ENCODE results near the gene CCR6.
A peak's percentile ranks its signal among the peaks of the same experiment; 100 is the strongest.

The CCR6 gene

DNA sequence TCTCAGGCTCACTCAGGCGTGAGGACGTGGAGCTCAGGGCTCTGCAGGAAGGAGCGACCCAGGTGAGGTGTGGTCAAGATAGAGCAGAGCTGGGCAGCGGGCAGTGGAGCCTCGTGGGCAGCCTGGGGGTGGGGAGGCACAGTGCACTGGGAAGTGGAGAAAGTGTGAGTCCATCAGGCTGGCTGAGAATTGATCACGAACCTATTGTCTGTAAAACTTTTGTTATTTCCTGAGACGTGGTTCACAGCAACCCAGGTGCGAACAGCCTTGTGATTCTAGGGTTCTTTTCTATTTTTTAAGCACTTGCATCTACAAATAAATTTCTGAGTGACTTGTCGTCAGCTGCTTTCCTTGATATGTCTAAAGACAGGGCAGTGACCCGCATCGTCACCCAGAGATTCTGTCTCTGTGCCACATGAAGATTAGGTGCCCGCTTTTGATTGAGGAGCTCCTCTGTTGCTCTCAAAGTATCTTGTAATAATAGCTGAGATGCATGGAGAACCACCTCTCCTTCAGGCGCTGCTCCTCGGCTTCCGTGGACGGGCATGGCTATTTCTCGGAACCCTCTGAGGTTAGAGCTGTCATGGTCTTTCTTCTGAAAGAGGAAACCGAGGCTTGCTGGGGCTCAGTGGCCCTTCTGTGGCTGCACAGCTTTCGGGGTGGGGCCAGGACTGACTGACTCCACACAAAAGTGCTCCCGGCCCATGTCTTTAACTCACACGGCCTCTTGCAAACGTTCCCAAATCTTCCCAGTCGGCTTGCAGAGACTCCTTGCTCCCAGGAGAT is 662 bp upstream of the CCR6 start:
- DNase-seq = no peak

DNA sequence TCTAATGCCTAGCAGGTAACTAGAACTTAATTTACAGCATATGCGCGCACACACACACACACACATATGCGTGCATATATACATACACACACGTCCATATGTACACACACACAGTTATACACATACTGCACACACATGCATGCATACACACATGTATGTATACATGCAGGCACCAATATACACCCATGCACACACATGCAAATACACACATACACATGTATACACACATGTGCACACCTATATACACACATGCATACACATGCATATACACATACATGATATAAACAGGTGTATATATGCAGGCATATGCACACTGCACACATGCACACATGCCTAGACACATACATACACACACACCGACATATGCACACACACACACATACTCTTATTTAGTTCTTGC is 1.9 kb downstream of the CCR6 start:
- no peak for DNase-seq

DNA sequence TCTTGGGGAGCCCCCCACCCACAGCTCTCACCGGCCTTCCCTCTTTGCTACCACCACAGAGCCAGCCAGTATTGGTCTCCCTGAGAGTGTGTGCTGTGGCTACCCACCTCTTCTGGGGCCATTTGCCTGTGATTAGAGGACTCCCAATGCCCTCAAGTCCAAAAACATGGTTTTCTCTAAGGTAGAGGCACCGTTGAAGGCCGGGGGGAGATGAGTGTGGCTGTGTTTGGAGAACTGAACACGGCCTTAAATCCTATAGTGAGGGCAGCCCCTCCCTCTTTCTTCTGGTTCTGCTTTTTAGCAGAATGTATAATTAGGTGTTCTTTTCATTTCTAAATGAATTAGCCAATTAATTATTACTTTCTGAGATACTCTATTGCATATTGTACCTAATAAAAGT is 2.5 kb downstream of the CCR6 start:
- no peak for DNase-seq

DNA sequence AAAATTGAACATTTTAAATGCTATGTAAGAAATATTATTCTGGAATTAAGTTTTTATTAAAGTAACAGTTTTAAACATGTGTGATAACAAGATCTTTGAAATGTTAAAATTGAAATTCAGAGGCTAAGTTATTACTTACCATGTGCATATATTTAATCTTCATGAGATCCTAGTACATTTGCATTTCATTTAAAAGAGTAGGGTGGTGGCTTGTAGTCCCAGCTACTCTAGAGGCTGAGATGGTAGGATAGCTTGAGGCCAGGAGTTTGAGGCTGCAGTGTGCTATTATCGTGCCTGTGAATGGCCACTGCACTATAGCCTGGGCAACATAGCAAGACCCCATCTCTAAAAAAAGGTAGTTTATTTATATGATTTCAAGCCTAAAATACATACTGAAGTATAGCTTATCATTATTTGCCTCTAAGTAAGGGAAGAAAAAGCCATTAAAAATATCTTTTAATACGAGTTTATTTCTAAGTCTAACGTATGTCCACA is 3.0 kb downstream of the CCR6 start:
- DNase-seq = no peak

DNA sequence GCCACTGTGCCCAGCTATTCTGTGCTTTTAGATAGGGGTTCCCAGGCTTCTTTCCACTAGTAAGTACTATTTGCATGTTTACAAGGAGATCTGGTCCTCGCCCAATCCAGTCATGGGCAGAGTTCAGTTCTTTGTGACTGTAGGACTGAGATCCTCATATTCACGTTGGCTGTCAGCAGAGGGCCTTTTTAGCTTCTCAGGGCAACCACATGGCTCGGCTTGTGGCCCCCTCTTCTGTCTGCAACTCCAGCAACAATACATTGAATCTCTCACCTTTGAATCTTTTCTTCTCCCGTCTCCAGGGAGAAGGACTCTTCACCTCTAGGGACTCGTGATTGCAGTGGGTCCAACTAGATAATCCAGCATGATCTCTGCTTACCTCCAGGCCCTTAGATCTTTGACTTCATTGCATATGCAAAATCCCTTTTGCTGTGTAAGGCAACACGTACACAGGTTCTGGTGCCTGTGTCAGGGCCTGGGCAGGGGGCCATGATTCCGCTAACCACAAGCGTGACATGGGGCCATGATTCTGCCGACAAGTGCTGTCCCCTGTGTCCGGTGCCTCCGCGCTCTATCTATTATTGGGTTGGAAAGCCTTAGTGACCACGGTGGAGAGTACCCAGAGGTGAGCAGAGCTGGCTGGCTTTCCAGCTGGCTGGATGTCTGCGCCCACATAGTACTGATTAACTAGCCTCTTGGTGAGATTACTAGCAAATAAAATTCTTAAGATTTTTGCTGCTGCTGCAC is 5.1 kb downstream of the CCR6 start:
- no peak for DNase-seq

- DNase-seq = no peak
Measured at GRCh38 chr6:167129159-167129558, 6.3 kb downstream of the CCR6 start.

- no peak for DNase-seq
Measured at GRCh38 chr6:167129562-167129961, 6.7 kb downstream of the CCR6 start.

DNA sequence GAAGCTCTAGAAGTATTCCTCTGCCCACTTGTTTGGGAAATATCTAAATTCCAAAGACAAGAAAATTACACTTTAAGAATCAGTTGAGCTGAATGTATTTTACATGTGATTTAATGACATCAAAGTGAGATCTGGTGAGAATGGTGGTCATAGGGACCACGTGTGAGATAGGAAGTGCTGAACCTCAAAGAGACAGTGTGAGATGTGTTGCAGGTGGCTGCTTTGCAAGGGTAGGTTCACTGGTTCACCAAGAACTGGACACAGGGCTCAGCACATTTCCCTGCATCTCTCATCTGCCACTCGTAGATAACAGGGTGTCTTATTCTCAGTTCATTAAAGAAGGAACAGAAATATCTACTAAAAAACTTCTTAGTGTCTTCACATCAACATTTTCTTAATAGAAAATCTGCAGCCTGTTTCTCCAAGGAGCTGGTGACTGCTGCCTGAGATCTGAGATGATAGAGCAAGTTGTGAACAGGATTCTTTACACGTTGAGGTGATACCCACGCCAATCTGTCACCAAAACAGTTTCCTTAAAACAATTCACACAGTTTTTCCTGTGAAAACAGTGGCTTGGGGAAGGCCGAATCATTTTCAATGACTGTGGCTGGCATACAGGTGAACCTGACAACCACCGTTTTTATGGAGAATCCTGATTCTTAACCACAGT is 7.2 kb downstream of the CCR6 start:
- DNase-seq = no peak

- no peak for DNase-seq
Measured at GRCh38 chr6:167130712-167131684, 8.1 kb downstream of the CCR6 start.

DNA sequence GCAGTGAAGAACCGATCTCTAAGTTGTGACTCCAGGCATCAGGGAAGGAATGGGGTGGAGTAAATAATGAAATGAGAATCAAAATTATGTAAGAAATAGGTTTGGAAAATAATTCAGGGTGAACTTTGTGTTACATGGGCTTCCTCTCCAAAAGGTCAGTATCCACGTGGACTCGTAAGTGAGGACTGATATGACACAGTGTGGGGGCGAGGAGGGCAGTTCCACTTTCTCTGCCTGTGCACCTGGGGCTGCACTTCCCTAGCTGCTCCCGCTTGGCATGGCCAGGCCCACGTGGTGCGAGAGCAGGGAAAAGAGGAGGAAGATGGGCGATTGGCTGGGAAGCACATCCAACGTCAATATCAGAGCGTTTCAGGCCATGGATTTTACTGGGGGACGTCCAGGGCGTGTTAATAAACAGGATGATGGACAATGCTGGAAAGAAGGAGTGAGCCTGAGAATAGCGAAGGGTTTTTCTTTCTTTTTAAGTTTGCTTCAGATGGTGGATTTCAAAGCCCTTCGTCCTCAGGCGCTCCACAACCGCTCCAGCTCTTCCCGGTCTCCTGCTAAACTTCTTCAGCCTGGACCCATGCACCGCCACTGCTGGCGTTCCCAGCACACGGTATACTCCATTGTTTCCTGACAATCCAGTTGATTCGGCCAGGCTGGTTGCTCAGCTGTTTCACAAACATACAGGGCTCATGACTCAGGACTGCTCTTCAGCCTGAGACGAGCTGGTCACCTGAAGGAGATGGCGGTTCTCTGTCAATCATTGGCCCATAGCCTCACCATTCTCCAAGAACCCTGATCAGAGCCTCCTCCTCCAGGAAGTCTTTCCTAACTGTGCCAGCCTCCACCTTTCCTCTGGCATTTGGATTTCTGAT is 11.8 kb downstream of the CCR6 start:
- no peak for DNase-seq

DNA sequence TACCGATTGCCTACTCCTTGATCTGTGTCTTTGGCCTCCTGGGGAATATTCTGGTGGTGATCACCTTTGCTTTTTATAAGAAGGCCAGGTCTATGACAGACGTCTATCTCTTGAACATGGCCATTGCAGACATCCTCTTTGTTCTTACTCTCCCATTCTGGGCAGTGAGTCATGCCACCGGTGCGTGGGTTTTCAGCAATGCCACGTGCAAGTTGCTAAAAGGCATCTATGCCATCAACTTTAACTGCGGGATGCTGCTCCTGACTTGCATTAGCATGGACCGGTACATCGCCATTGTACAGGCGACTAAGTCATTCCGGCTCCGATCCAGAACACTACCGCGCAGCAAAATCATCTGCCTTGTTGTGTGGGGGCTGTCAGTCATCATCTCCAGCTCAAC is 13.5 kb downstream of the CCR6 start:
- no peak for DNase-seq

- DNase-seq = no peak
Measured at GRCh38 chr6:167137081-167137480, 14.2 kb downstream of the CCR6 start.

- no peak for DNase-seq
Measured at GRCh38 chr6:167137881-167138280, 15.0 kb downstream of the CCR6 start.

DNA sequence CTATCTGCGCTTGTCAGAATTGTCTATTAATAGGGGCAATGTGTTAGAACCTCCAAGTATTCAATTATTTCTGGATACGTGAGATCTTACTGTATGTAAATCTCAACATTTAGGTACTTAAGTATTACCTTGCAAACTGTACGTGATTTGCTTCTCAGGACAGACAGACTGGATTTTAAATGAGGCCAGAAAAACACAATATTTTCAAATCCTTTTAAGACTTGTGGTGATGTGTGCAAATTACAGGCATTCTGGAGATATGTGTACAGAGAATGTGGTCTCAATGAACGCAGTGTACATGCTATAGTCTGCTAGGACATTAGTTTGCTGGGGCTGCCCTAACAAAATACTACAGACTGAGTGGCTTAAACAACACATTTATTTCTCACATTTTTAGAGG is 16.9 kb downstream of the CCR6 start:
- DNase-seq = no peak

DNA sequence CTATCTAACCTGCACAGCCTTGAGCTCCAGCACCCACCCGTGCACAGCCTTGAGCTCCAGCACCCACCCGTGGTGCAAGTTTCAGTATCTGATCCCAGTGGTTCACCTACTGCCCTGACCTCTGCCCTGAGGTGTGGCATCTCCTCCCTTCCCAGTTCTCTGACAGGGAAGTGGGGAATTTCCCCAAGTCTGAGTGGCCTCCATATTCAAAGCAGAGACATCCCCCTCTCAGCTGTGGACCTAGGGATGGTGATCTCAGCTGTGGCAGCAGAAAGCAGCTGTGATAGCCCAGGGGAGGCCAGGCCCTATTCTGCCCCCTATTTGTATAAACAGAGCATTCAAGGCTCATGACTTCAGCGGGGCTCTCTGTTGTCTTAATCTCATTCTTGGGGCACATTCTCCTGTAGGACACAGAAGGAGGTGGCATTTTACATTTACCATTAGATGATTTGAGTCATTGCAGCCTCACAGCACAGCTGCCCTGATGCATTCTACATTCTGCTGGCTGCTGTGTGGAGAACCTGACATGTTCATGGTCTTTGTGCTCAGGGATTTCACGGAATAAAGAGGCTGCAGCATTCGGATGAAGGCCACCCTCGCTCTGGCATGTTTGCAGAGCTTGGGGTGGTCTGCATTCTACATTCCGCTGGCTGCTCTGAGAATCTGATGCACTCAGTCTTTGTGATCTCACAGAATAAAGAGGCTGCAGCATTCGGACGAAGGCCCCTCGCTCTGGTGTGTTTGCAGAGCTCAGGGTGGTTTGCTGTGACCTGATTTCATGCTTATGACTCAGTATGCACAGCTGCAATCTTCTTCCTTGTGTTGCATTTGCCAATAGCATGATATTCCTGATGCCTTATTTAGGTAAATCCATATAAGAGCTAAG is 17.9 kb downstream of the CCR6 start:
- peak; percentile 3 for DNase-seq

DNA sequence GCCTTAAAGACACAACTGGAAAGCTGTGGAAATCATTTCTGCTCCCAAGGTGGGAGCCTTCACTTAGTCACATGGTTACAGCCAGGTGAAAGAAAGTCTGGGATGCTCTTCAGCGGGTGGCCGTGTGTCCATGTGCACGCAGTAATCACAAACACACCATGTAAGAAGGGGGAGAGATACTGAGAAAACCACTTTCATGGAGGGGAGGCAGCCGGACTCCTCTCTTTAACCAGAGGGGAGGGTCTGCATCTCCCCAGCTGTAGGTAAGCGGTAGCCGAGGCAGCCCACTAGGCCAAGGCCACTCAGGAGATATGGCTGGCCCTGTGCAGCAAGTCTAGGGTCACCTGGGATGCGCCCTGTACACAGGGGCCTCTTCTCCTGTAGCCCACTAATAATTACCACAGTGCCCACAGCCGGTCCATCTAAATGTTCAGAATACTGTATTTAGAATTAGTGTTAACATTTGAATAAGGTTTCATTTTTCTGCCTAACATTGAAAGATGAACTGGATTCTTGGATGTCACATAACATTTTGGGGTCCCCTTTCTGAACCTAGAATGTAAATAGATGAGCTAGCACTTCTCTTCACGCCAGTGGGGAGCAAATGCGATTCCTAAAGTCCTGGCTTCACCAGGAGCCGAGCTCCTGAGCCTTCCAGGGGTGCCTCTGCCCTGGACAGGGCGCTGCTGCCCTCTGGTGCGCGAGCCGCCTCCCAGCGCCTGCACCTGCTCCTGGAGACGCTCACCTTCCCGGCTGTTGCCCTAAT is 19.0 kb downstream of the CCR6 start:
- peak; percentile 2 for DNase-seq

DNA sequence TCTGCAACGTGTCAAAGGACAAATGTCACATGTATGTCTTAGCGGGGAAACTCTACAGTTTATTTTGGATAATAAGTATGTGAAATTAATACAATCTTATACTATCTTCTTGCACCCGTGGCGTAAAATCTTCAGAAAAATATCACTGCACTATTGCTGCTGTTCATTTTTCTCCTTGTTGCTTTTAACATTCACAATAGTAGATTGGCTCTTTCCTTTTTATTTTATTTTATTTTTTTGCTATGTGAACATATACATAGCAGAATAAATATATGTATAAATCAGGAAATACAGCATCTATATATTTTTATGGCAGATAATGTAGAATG is 19.5 kb downstream of the CCR6 start:
- no peak for DNase-seq

DNA sequence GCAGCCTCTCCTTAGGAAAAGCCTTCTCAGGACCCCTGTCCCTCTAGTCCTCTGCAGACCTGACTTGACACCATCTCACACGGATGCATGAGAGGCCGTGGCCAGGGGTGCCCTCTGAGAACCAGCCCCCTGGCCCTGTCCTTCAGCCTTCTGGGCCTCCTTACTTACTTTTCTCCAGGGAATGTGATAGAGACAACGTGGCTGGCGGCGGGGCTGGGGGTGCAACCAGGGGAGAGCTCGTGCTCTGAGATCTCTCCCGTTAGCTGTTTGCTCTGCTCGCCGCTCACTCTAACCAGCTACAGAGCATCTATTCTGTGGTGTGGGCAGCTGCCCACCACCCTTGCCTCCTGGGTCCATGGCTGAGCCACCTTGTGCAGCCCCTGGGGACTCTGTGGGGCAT is 20.1 kb downstream of the CCR6 start:
- DNase-seq = no peak

- DNase-seq = no peak
Measured at GRCh38 chr6:167145461-167145860, 22.6 kb downstream of the CCR6 start.

GRCh38 chr6:167146135-167146534 is 23.2 kb downstream of the CCR6 start:
- no peak for DNase-seq
